Embryonic facial prominence (tissue), 1 donor: Measurements from ENCODE around the gene NUP93.
"Not testable (repeated sequence)": the region's sequence is repeated elsewhere in the genome, so short reads cannot be mapped to it uniquely, and the experiment has no call there.

ENCODE experiments used
- DNase-seq: peaks from one replicate; pipeline ENCODE4 v3.0.0-alpha.2; 2016; ENCODE audit errors: extremely low spot score

NUP93 gene

DNA sequence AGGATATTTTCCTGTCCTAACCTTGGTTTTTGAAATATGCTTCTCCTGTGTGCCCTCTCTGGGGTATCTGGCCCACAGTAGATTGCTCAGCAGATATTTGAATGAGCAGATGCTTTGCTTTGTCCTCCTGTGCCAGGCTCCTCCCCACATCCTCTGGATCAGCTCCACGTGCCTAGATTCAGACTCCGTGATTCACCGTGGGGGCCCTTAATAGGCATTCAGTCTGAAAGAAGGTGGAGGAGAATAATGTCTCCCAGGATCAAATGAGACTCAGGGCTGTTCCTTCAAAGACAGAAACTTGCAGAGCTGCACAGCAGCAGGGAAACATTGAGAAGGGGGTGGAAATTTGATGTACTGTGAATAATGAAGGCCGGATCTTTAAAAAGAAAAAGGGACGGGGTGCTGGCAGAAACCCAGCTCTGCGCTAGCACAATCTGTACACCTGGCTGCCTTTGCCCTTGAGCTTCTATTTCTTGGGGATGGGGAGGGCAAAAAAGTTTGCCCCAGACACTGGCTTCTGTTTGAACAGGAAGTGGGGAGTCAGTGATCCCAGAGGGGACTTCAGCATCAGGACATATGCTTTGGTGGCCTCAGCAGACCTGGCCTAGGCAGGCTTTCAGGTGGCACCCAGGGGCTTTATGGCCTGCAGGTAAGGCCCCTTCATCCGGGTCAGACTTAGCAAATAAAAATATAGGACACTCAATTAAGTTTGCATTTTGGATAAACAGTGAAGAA is 119.2 kb downstream of the NUP93 start:
- DNase-seq, result no peak

DNA sequence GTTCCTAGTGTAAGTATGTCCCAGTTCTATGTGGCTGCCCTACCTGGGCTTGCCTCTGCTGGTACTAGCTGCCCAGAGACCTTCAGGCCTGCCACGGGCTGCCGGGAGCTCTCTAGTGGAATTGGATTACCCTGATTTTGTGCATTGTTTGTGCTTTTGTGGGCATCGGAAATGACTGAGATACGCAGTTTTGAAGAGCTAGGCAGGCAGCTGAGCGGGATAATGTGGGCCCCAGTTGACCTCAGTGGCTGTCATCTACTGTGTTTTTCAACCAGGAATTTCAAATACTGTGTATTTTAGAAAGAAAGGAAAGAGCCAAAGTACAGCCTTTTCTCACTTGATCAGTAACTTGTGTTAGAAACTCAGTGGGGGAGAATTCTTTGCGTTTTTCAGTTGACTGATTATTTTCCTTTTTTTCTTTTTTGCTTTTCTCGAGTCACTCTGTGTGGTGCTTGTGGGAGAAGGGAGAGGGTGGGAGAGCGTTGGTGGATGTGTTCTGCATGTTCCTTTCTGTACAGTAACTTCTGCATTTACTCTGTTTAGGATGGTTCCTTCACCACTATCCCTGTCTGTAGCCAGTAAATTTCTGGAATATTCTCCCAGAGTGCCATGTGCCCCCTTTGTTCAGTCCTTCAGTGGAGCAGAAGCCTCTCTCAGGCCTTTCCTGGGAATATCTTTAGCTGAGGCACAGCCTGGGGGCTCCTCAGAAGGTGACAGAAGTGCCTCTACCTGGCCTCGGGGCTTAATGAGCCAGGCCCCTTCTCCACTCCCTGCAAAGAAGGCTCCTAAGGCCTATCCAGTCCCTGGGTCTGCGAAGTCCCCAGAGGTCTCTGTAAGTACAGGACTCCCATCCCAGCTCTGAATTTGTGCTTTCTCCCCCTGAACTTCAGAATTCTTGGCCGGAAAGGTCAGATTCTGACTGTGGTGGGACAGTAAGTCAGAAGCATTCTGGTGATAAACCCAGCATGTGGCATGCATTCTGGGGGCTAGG is 120.1 kb downstream of the NUP93 start:
- peak; percentile 43 for DNase-seq

DNA sequence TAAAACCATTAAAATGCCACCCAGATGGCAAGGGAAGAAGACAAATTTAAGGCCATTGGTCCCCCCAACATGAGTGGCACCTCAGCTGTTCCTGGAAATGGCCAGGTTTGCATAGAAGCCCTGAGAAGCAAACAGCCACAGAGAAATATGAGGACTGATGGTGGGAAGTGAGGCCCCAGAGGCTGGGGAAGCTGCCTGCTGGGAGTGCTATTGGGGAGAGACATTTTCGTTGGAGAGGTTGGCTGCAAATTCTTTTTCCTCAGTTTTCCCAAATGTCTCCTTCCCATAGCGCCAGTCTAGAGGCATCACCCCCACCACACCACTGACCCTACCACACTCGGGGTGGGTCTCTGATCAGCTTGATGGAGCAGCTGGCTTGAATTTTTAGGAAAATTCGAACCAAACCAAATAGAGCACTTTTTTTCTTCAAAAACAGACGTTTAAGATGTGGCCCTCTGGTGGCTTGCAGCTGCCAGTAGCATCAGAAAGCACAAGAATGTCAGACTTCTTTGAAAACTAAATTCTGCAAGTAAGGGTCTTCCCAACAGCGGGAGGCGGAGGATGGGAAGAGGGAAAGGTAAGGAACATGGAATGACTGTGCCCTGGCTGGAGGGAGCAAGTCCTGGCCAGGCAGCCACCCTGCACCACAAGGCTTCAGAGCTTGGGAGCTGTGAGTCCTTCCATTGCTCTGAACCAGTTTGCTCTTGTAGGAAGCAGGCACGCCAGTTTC is 121.9 kb downstream of the NUP93 start:
- no peak for DNase-seq

DNA sequence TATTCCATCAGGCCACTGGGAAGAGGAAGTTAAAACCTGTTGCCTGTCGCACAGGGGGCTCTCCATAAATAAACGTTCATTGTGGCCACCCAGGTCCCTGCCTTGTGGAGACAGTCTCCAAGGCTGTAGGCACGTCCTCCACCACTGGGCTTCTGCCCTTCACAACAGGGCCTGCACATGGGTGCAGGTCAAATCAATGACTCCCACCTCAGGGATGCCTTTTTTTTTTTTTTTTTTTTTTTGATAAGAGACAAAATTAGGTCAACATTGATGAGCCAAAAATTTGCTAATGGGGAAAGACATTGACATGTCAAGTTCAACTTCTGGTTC is 122.4 kb downstream of the NUP93 start:
- DNase-seq, result no peak

DNA sequence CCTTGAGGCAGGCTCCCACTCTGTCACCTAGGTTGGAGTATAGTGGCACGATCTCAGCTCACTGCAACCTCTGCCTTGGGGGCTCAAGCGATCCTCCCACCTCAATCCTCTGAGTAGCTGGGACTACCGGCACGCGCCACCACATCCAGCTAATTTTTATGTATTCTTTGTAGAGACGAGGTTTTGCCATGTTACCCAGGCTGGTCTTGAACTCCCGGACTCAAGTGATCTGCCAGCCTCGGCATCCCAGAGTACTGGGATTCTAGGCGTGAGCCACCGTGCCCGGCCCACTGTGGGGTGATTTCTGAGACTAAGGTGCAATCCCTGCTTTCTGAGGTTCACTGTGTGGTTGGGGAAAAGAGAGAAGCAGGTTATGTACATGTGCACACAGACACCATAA is 123.0 kb downstream of the NUP93 start:
- DNase-seq, result no peak

DNA sequence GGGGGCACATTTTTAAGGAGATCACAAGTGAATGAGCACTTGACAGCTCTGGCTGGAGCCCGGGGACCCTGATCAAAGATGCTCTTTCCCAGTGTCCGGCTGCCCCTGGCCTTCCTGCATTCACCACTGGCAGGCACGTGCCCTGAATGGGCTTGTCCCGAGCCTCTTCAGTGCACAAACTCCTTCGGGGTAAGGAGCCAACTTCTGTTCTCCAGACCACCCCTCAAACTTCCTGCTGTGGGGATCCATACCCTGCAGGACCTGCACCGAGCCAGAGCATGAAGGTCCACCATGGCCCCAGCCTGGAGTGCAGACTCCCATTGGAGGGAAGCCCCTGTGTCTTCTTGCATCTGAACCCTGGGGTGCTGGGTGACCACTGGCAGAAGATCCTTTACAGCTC is 125.3 kb downstream of the NUP93 start:
- no peak for DNase-seq

DNA sequence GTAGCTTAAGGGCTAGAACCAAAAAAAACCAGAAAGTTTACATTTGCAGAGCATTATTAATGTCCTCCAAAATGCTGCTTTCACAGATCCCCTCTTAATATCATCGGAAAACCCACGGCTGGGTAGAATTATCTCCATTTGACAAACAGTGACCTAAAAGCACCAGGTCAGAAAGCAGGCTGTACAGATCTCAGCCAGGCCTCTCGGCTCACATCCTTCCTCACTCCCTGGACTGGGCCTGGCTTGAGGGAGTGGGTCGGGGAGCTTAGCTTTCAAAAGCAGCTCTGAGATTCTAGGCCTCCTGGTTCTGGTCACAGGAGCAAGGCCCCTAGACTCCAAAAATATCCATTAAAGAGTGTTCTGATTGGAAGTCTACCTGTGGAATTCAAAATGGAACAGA is 126.0 kb downstream of the NUP93 start:
- no peak for DNase-seq

DNA sequence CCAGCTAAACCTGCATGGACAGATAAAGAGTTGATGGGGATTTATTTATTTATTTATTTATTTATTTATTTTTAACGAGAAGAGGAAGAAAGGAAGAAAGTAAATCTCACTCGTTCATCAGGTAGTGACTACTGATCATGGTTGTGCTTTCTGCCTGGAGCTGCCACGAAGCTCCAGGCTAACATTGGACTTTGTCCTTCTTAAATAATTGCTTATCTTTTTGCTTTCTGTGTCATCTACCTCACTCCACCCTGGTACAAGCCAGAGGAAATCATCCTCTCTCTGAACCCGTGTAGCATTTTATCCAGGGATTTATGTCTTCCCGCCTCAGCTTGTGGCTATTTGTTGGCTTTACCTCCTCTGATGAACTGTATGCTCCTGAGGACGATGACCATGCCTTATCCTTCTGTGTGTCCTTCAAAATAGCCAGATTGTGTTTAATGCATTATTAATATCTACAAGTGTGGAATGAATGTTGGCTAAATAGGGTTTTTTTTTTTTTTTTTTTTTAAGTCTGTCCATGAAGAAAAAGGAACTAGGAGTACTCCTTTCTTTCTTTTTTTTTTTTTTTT is 127.0 kb downstream of the NUP93 start:
- no peak for DNase-seq

DNA sequence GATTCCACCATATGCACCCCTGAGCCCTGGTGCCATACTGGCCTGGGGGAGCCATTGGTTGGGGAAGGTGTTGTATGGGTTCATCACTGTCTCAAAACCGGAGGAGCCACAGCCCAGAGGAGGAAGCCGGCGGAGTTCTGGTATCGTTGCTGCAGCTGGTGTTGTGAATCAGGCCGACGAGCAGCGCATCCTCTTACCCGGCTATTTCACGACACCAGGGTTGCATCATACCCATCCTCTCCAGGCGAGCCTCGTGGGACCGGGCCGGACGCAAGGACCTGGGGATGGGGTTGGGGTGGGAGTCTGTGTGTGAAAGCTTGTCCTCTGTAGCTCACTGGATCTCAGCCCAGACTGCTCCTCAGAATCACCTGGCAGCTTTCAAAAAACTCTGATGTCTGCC is 128.4 kb downstream of the NUP93 start:
- DNase-seq, result no peak

DNA sequence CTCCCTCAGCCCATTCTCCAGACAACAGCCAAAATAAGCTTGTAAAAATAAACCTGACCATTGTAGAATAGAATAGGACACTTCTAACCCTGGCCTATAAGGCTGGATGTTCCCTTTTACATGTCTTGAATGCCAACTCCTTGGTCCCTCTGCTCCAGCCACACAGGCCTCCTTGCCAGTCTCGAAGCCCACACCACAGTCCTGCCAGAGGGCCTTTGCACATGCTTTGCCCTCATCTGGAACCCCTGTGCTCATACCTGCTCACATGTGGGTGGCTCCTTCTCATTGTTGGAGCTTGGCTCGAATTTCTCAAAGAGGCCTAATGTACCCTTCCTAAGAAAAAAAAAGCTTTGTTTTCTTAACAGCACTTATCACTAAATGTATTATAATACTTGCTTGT is 129.7 kb downstream of the NUP93 start:
- no peak for DNase-seq

DNA sequence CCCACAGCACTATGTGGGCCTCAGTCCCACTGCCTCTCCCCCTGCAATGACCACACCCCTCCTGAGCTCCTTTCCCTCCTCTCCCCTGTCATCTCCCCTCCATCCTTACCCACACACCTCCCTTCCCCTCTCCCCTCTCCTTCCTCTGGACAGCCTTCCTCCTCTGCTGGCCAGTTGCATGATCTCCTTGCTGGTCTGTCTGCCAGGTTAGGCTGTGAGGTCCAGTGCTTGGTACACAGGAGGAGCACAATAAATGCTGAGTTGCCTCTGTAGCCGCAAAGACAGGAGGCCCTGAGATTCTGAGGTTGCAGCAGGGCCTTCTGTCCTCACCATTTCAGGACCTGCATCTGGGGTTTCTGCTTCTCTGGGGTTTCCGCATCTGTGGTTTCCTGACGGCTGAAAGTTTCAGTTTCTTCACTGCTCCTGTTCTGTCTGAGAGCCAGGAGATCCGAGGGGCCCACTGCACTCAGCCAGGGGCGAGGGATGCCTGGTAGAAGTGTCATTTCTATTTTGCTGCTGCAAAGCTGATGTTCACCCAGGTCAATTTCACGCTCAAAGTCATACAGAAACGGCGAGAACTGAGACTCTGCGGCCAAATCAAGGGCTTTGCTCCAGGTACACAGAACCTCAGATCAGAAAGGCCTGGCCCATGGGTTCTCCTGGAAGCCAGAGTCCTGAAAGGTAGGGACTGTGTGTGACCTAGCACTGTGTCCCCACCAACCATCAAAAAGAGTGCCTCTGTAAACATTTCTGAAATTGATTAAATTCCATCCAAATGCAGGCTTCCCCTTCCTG is 130.5 kb downstream of the NUP93 start:
- DNase-seq, result peak; percentile 39

DNA sequence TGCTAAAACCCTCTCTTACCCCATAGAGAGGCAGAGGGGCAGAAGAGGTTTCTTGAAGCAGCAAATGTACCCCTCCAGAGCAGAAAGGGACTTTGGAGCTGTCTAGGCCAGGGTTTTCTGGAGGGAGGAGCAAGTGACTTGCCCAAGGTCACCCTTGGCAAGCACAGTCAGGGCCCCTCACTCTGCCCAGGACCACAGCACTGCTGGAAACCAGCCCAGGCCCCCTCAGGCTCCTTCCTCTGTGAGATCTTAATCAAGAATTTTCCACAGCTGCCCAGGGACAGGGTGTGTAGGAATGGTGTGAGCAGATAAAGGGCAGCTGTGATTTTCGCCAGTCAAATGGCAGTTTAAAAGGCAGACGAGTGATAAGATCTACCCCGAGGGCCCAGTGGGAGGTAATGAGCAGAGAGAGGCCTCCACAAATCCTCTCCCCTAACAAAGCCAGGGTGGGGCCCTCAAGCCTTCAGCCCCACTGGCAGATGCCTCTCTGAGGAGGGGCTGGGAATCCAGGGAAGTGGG is 131.2 kb downstream of the NUP93 start:
- DNase-seq, result no peak

DNA sequence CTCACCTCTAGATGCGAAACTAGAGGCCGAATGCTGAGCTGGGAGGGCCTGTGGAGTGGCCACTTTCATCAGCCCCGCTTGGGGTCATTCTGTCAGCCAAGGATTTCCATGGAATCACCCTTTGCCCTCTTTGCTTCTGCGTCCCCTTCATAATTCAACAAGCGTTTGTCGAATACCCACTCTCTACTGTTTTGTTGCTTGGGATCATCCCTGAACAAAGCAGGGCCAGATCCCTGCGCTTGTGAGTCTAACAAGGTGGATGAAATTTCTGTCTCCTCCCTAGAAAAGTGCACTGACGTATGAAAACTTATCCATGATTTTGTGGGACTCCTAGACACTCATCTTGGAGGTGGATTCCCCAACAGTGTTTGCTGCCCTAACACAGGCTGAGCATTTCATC is 131.8 kb downstream of the NUP93 start:
- no peak for DNase-seq

DNA sequence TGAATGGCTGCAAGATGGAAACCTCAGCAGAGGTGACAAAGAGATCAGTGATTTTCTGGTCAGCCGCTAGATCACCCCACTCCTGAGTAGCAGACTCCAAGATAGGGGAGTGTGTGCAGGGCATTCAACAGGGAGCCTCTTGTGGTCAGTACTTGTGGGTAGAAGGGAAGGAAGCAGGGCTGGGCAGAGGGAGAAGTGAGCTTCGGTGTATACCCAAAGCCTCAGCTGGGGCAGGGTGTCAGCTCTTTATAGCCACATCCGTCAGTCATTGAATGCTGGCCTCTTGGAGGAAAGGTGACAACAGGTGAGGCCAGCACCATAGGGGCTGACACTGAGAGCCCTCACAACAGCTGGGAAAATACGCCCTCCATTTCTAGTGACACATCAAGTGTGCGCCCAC is 132.8 kb downstream of the NUP93 start:
- no peak for DNase-seq

DNA sequence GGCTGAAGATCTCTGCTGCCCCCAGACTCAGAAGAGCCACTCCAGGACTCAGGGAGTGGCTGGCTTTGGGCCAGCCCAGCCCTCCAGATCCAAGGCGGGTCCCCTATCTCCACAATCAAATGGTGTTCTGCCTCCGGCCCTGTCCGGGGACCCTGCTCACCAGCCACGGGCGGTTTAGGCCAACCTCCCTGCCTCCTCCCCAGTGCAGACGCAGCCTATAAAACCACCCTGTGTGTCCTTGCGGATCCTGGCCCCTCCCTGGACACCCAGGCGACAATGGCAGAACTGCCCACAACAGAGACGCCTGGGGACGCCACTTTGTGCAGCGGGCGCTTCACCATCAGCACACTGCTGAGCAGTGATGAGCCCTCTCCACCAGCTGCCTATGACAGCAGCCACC is 135.0 kb downstream of the NUP93 start, which contains the start of gene SLC12A3:
Gene SLC12A3 (plus strand): TSS at position 248 of the 400 bp plus-strand sequence. CDS start 29 bp downstream, at position 277.
- DNase-seq, result no peak

DNA sequence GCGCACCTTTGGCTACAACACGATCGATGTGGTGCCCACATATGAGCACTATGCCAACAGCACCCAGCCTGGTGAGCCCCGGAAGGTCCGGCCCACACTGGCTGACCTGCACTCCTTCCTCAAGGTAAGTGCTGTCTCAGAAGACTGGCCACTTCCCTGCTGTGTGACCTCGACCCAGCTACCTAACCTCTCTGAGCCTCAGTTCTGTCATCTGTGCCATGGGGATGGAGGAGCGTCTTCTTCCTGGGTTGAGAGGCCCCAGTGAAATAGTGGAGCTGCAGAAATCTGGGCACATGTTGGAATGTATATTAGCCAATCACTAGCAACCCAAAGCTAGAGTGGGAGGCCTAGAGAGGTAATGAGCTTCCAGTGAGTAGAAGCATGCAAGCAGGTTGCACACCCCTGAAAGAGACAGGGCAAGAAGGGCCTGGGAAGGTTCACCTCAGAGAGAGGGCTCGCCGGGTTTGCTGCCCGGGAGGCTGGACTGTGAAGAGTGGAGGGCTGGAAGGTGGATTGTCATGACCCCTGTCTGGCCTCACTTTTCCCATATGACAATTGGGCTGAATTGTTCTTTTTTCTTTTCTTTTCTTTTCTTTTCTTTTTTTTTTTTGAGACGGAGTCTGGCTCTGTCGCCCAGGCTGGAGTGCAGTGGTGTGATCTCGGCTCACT is 135.6 kb downstream of the NUP93 start:
- DNase-seq, result no peak

DNA sequence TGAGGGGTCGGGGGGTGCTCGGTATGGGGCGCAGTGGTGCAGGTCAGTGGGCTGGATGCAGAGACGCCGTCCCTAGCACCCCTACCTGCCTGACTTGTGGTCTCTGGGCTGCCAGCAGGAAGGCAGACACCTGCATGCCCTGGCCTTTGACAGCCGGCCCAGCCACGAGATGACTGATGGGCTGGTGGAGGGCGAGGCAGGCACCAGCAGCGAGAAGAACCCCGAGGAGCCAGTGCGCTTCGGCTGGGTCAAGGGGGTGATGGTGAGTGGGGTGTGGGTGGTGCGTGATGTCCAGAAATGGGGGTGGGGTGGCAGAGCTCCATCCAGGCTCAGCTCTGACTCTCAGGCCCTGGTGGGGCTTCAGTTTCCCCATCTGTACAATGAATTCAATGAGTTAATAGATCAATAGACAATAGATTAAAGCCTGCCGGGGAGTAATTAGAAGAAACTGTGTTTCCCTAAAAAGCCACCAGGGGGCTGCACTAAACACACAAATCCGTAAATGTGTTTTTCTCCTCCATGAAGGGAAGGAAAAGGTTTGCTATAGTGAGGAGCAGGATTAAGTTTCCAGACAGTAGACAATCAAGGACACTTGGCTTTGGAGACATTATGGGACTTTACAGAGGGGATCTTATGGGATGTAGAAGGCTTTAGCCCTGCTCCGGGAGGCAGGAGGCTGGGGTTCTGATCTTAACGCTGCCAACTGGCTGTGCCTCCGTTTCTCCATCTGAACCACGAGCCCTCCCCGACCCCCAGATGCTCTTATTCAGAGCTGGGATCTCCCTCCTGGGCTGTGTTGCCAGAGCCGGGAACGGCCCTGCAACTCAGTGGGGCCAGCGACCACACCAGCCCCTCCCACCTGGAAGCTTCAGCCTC is 137.3 kb downstream of the NUP93 start:
- peak; percentile 48 for DNase-seq

DNA sequence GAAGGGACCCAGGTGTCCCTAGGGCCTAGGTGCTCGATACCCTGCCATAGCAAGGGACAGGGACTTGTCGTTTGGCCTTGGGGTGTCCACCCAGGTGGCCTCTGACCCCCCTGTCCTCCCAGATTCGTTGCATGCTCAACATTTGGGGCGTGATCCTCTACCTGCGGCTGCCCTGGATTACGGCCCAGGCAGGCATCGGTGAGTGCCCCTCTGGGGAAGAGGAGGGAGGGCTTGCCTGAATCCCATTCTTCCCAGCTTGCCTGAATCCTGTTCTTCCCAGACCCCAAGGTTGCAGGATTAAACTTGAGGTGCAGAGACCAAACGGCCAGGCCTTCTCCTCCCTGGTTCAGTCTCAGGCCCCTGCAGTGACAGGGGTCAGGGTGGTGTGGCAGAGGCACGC is 138.2 kb downstream of the NUP93 start:
- DNase-seq, result no peak

DNA sequence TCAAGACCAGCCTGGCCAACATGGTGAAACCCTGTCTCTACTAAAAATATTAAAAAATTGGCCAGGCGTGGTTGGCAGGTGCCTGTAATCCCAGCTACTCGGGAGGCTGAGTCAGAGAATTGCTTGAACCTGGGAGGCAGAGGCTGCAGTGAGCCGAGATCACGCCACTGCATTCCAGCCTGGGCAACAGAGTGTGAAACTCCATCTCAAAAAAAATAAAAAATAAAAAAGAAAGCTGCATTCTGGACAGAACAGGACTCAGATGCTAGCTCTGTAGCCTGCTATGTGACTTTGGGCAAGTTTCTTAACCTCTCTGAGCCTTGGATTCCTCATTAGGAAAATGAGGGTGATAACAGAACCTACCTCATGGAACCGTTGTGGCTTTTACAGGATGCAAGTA is 138.8 kb downstream of the NUP93 start:
- DNase-seq, result not testable (repeated sequence)
